ENCODE results near the gene AADACL3.
"Not testable (repeated sequence)": the region's sequence is repeated elsewhere in the genome, so short reads cannot be mapped to it uniquely, and the experiment has no call there.

AADACL3 gene

DNA sequence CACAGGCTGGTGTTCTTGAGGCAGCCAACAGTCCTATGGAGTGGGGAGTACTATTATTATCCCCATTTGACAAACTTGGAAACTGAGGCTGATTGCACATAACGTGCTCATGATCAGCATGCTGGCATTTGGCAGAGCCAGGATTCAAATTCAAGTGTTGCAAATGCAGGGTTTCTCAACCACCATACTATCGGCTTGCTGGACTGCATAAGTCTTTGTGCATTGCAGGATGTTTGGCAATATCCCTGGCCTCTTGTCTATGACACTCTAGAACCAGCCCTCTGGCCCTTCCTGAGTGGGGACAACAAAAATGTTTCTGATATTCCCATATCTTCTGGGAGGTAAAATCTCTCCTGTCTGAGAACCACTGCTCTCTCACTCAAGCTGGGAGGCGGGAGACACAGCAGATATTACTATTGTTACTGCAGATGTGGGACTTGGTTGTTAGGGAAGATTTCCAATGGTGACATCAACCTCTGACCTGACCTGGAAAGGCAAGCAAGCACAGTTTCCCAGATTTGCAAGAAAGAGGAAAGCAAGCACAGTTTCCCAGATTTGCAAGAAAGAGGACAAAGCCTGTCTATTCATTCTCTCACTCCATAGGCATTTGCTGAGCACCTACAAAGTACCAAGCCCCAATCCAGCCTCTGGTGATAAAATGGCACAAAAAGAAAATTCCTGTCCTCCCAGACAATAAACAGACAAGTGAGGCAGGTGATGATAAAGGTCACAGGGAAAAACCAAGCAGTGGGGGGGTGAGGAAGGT lies 1.0 kb upstream of the AADACL3 start:
- no peak for DNase-seq (ENCODE audit: low spot score)

GRCh38 chr1:12717301-12717838 lies 1.5 kb downstream of the AADACL3 start:
- no peak for DNase-seq (ENCODE audit: low spot score)

DNA sequence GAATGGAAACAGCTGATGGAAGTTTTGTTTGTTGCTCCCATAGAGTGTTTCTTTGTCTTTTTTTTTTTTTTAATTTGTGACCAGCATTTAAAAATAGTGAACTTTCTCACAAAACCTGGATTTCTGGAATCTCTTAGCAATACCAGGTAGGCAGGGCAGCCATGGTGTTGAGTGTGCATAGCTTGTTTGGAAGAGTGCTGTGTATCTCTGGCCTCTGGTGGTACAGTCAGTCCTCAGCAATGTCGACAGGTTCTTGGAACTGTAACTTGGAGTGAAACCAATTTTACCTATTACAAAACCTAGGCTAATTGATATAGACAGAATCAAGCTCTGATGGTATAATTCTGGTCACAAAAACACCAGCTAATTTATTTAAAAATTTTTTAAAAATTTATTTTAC lies 6.7 kb downstream of the AADACL3 start:
- no peak for DNase-seq (ENCODE audit: low spot score)

DNA sequence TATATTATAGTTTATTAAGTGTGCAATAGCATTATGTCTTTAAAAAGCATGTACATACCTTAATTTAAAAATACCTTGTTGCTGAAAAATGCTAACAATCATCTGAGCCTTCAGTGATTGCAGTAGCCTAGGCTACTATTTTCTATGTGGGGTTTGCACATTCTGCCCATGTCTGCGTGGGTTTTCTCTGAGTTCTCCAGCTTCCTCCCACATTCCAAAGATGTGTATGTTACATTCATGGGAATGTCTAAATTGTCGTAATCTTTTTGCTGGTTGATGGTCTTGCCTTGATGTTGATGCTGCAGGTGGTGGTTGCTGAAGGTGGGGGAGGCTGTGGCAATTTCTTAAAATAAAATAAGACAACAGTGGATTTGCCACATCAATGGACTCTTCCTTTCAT lies 12.5 kb downstream of the AADACL3 start:
- no peak for DNase-seq (ENCODE audit: low spot score)

DNA sequence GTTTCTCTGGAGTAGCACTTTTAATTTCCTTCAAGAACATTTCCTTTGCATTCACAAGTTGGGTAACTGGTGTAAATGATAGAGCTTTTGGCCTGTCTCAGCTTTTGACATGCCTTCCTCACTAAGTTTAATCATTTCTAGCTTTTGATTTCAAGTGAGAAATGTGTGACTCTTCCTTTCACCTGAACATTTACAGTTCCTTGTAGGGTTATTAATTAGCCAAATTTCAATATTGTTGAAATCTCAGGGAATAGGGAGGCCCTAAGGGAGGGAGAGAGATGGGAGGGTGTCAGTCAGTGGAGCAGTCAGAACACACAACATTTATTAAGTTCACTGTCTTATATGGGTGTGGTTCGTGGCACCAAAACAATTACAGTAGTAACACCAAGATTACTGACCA lies 14.2 kb downstream of the AADACL3 start:
- DNase-seq (ENCODE audit: low spot score), result no peak

GRCh38 chr1:12731084-12731483 lies 15.2 kb downstream of the AADACL3 start:
- DNase-seq (ENCODE audit: low spot score), result not testable (repeated sequence)

GRCh38 chr1:12734651-12735050 lies 18.7 kb downstream of the AADACL3 start:
- no peak for DNase-seq (ENCODE audit: low spot score)

DNA sequence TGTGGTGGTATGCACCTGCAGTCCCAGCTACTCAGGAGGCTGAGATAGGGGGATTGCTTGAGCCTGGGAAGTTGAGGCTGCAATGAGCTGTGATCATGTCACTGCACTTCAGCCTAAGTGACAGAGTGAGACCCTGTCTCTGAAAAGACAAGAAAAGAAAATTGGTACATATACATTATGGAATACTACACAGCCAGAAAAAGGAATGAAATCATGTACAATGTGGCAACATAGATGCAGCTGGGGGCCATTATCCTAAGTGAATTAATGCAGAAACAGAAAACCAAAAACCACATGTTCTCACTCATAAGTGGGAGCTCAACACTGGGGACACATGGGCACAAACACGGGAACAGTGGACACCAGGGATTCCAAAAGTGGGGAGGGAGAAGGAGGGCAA lies 23.0 kb downstream of the AADACL3 start:
- DNase-seq (ENCODE audit: low spot score), result no peak

GRCh38 chr1:12739613-12740012 lies 23.7 kb downstream of the AADACL3 start:
- DNase-seq (ENCODE audit: low spot score), result no peak

DNA sequence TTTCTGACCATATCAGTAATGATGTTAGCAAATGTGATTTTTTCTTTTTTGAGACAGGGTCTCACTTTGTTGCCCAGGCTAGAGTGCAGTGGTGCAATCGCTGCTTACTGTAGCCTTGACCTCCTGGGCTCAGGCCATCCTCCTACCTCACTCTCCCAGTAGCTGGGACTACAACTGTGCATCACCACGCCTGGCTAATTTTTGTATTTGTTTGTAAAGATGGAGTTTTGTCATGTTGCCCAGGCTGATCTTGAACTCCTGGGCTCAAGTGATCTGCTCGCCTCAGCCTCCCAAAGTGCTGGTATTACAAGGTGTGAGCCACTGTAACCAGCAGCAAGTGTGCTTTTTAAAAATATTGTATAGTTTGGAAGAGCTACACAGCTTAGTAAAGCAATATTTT lies 26.0 kb downstream of the AADACL3 start:
- no peak for DNase-seq (ENCODE audit: low spot score)

DNA sequence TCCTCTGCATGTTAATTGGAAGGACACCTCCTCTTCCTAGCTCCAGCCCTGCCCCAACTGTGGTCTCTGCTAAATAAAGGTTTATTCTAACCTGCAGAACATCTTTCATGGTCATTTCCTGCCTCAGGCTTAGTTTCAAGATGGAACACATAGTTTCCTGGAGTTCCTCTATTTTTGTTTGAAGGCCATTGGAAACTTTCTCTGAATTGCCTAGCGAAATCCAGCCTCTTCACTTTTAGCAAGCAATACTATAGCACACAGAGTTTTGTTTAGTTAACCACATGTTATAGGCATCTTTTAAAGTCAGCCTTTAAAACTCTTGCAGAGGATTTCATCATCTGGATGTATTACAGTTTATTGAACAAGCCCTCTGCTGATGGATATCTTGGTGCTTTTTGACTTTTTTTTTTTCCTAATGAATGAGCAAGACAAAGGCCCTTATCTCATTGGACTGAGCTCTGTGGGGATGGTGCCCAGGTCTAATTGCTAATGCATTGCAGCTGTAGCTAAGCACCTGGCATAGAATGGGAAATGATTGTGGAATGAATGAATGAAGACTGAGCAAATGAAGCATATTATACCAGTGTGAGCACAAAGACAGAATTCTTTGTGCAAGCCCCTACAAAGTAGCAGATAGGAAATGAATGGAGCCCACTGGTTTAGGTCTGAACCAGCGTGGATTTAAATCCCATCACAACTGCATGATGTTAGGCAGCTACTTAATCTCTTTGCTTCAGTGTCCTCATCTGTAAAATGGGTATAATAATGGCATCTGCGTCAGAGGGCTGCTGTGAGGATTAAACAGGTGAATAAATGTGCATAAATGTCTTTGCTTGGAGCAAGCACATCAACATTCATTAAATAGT lies 29.4 kb downstream of the AADACL3 start:
- DNase-seq (ENCODE audit: low spot score), result no peak

DNA sequence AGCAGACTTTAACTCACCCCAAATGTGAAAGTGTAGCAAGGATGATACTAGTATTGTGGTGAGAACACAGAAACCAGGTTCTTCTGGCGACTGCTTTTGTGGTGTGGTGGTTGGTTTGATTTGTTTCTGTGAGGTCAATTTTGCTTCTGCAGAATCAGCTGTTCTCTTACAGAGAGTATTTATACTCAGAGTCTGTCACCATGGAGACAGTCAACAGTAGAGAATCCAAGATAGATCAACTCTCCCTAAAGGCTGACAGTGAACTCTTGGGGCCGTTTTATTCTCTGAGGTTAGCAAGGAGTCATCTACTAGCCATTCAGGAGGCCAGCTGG lies 30.0 kb downstream of the AADACL3 start, which contains the start of gene CFAP107:
CFAP107 (plus strand) TSS at position 209 of the 332 bp plus-strand sequence. CDS start 231 bp downstream, outside the sequence.
- no peak for DNase-seq (ENCODE audit: low spot score)

DNA sequence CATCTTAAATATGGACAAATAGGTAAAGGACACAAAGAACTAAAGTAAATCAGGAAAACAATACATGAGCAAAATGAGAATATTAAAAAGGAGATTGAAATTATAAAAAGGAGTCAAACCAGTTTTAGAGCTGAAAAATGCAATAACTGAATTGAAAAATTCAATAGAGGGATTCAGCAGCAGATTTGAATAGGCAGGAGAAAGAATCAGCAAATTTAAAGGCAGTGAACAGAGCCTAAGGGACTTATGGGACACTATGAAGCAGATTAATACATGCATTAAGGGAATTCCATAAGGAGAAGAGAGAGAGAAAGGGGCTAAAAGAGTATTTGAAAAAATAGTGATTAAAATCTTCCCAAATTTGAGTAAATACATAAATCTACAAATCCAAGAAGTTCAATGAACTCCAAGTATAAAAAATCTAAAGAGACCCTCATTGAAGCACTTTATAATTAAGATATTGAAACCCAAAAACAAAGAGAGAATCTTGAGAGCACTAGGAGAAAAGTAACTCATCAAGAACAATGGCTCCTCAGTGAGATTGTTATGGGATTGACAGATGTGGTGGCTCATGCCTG lies 33.0 kb downstream of the AADACL3 start:
- no peak for DNase-seq (ENCODE audit: low spot score)

DNA sequence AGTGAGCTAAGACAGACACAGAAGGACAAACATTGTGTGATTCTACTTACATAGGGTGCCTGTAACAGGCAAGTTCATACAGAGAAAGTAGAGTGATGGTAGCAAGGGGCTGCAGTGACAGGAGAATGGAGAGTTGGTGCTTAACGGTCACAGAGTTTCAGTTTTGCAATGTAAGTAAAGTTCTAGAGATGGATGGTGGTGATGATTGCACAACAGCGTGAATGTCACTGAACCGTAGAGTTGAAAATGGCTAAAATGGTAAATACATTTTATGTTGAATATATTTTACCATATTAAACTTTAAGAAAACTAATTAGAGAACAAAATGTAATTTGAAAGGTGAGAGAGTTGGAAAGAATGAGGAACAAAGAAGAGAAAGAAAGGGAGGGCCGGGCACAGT lies 38.8 kb downstream of the AADACL3 start:
- DNase-seq (ENCODE audit: low spot score), result no peak

DNA sequence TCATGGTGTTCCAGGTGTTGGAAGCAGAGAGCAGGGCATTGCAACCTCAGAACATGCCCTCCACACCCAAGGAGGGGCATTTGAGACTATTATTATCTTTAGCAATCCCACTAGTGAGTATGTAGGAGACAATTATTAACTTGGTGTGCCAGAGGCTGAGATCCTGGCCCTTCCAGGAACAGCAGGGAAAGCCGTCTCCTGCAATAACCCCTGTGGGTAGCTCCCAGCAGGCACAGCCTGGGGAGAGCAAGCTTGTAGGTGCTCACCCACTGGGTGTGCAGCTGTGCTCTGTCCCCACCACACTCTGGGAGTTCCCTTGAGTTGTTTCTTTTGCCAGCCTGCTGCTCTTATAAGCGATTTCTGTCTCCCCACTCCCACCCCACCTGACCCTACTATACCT lies 40.4 kb downstream of the AADACL3 start:
- no peak for DNase-seq (ENCODE audit: low spot score)

DNA sequence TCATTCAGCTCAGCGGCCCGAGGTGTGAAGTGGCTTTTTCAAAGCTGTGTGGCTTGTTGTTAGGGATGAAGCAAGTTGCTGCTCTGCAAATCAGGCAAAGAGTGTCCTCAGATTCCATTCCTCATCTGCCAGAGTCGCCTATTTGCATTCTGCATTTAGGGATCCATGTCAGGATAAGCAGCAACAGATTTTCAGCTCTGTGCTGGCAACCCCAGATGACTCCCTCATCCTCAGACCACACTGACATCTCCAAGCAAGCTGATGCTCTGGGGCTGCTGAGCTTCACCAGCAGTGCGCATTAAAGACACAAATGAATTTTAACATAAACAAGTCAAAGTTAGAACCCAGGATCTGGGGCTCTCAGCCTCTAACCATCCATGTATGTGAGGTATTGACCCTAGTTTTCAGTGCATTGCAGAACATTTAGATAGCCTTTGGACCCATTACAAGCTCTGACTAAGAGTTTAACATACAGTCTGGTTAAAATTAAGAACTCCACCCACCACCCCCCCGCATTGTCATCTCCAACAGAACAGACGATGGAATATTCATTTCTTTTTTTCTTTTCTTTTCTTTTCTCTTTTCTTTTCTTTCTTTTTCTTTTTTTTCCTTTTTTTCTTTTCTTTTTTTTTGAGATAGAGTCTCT lies 41.0 kb downstream of the AADACL3 start:
- no peak for DNase-seq (ENCODE audit: low spot score)

DNA sequence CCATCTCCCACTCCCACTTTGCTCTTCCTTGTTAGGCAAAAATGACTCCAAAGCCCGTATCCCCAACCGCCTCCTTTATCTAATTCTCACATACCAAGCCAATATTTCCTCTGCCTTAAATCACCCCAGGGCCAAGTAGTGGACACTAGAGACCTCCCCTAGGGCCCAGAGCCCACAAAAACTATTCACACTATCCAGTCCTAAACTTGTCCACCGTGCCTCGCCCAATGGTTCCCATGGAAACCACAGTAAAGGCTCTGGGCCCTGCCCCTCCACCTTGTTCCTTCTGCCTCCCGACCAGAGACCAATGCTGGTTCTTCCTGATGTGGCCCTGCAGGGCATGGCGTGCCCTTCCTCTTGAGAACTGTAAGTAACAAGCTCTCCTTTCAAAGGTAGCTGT lies 41.9 kb downstream of the AADACL3 start:
- no peak for DNase-seq (ENCODE audit: low spot score)

GRCh38 chr1:12760256-12760795 lies 44.4 kb downstream of the AADACL3 start:
- no peak for DNase-seq (ENCODE audit: low spot score)

GRCh38 chr1:12761781-12762180 lies 45.9 kb downstream of the AADACL3 start:
- DNase-seq (ENCODE audit: low spot score), result no peak

DNA sequence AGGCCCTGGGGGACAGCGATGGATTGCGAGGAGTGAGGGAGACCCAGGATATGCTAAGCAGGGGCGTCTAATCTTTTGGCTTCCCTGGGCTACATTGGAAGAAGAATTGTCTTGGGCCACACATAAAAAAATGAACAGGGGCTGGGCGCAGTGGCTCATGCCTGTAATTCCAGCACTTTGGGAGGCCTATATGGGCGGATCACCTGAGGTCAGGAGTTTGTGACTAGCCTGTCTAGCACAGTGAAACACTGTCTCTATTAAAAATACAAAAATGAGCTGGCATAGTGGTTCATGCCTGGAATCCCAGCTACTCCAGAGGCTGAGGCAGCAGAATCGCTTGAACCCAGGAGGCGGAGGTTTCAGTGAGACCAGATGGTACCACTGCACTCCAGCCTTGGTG lies 46.9 kb downstream of the AADACL3 start:
- DNase-seq (ENCODE audit: low spot score), result no peak

DNA sequence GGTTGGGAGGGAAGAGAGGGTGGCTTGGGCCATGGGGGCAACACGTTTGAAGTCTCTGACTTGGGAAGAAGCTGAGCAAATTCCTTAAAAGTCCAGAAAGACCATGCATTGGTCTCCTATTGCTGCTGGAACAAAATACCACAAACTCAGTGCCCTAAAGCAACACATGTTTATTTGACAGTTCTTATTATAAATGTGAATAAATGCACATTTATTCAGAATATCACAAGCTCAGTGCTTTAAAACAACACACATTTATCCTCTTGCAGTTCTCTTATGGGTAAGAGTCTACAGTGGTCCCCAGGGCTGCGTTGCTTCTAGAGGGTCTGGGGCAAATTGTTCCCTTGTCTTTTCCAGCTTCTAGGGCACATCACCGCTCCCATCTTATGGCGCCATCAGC lies 47.6 kb downstream of the AADACL3 start:
- no peak for DNase-seq (ENCODE audit: low spot score)

DNA sequence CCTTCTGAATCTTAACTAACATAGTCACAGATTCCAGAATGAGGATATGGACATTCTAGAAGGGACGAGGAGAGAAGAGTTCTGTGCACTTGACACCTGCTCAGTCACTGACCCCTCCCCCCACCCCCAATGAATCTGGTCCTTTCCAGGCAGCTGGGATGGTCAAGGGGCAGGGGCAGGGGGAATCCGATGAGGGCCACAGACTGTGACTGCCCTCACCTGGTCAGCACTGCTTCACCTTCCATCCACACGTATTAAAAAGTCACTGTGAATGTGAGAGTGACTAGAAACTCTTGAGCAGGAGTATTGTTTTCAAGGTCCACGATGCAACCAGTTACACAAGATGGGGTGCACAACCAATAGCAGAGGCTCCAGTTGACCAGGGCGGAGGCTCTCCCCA lies 48.1 kb downstream of the AADACL3 start:
- DNase-seq (ENCODE audit: low spot score), result no peak

Data from kidney capillary endothelial cell (primary cell).